Germinal center (tissue), 1 donor: ENCODE data around the gene ZBTB14.

Source experiments
- DNase-seq: peaks from one replicate; pipeline ENCODE4 v3.0.0; 2012; ENCODE audit warnings: mixed read lengths, low spot score

ZBTB14 gene, protein sequence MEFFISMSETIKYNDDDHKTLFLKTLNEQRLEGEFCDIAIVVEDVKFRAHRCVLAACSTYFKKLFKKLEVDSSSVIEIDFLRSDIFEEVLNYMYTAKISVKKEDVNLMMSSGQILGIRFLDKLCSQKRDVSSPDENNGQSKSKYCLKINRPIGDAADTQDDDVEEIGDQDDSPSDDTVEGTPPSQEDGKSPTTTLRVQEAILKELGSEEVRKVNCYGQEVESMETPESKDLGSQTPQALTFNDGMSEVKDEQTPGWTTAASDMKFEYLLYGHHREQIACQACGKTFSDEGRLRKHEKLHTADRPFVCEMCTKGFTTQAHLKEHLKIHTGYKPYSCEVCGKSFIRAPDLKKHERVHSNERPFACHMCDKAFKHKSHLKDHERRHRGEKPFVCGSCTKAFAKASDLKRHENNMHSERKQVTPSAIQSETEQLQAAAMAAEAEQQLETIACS

GRCh38 chr18:5295231-5295920 lies at the start of gene ZBTB14:
Gene ZBTB14, minus strand, starts transcription at chr18:5295726. Its CDS starts 2,480 bp downstream, at chr18:5293246.
- peak; percentile 81 for DNase-seq

- DNase-seq, result no peak
Observed at GRCh38 chr18:5339202-5339834, 43.8 kb upstream of the ZBTB14 start.

DNA sequence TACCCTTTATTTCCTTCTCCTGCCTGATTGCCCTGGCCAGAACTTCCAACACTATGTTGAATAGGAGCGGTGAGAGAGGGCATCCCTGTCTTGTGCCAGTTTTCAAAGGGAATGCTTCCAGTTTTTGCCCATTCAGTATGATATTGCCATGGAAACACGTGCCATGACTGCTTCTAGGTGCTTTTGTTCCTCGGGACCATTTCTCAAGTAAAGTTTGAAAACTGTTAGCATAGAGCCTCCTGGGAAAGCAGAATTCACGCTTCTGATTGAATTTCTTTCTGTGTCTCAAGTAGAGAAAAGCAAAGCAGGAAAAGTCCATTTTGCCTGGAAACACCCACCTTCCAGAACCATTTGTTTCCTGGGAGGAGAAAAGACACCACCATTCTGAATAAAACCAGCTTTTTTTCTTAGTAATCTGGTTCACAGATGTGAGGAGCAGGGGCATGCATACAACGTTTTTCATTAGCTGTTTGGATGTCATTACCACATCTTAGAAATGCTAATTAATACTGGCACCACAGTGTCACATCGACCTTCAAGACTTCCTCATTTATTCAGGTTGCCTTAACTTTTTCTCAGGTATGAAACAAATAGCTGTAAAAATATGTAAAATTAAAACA lies 39.0 kb upstream of the ZBTB14 start:
- DNase-seq, result no peak

- DNase-seq, result no peak
Observed at GRCh38 chr18:5318061-5318700, 22.7 kb upstream of the ZBTB14 start.

DNA sequence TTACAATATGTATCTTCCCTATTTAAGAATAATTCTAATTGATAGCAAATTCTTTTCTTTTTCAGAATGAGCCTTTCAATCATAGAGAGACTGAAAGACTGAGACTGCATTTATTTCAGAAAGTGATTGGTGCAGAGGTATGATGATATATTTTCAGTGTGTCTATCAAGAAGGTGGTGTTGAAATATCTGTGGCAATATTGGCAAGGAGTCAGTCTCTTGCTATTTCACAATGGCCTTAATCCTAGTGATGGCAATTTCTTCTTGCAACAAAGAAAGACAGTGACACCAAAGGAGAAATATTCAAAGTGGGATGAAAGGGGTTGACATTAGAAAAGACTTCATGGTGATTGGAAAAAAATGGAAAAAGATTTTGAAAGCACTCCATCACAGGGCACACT lies 21.7 kb upstream of the ZBTB14 start:
- DNase-seq, result no peak

DNA sequence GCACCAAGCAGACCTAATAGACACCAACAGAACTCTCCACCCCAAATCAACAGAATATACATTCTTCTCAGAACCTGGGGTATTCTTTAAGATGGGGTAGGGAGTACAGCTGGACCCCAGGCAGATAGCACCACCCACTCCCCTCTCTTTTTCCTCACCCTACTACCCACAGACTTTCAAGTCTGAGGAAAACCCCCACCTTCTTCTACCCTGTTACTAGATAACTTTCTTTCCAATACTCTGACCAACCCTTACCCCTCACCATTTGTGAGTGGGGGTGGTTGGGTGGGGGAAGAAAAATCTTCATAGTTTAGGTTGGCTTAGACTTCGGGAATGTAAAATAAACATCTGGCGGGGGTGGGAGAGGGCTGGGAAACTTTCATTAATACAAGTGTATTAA lies 20.3 kb upstream of the ZBTB14 start:
- no peak for DNase-seq

DNA sequence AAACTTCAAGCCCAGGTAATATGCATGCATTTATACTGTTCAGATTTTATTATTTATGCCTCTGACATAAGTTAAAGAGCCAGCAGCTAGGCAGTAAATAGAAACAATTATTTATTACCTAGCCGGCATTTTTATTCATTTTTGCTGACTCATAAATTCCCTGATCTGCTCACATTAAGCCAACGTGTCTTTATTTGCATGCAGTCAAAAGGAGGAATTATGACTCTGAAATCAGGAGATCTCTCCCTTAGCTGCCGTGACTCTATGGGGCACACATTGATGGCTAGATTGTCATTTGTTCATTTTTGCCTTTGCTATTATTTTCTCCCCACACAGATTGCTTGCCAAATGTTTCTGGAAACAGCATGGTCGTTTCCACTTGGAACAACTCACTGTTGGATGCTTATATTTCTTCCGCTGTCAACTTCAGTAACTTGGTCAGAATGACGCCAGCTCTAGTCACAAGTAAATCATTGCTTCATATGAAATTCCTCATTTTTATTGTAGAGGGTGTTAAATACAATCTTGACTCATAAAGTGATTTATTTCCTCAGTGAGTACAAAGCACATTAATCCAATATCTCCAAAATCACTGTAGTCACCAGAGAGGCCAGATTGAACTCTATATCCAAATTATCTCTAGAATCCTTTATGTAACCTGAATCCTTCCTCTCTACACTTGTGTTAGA lies 15.9 kb upstream of the ZBTB14 start:
- no peak for DNase-seq

DNA sequence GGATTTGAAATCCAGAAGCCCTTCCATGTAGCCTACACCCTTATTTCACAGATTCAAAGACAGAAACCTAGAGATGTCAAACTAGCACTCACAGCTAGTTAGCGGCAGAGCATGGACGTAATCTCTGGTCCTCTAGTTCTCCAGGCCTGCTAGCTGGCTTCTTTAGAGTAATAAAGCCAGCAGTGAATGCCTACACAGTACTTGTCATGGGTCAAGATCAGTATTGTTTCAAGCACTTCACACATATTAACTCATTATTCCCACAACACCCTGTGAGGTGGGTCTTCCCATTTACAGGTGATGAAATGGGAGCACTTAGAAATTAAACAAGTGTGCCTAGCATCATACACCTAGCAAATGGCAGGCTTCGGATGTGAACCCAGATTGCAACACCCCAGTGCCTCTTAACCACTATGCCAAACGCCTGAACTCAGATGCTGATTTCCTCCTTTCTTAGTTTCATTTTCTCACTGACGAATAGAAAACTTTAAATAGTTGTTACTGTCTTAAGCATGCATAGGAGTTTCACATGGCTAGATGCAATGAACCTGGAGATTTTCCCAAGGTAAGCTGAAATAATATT lies 14.5 kb upstream of the ZBTB14 start:
- DNase-seq, result peak; percentile 60

DNA sequence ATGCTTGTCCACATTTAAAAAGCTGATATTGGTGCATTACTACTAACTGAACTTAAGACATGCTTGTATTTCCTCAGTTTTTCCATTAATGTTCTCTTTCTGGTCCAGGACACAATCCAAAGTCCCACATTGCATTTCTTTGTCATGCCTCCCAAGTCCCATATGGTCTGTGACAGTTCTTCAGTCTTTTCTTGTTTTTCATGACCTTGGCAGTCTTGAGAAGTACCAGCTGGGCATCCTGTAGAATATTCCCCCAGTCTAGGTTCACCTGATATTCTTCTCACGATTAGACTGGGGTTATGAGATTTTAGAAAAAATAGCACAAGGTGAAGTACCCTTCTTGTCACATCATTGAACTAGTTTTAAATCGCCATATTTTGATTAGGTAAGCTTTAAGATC lies 10.3 kb upstream of the ZBTB14 start:
- DNase-seq, result no peak

GRCh38 chr18:5304232-5304631 lies 8.7 kb upstream of the ZBTB14 start:
- DNase-seq, result no peak

- no peak for DNase-seq
Observed at GRCh38 chr18:5303636-5304035, 8.1 kb upstream of the ZBTB14 start.

GRCh38 chr18:5302606-5303005 lies 7.1 kb upstream of the ZBTB14 start:
- no peak for DNase-seq

- no peak for DNase-seq
Observed at GRCh38 chr18:5300476-5301010, 5.0 kb upstream of the ZBTB14 start.

DNA sequence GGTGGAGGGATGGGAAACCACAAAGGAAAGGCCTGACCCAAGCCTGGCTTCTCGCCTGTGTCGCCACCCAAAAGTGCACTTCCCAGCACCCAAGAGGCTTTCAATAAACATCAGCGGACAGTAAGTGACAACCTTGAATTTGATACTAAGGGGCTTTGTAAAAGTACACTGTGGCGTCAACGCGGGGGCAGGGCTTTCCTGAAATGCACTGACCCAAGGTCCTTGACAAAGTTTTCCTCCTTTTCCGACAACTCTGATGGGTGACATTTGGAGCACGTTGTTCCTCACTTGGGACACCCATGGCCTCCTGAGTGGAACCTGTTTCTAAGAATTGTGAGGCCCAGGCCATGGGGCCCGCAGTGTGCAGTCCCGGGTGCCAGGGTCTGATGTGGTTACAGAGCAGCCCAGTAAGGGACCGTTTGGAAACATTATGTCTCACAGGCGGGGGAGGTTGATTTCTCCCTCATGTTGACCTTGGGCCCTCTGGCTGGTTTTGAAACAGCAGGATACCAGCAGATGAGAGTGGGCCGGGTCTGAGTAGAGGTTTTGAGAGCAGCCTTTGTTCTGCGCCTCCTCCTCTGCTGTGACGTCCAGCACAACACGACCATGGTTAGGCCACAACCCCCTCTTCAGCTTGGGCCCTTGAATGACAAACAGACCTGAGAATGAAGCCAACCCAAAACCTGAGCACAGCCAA lies 2.8 kb upstream of the ZBTB14 start:
- DNase-seq, result no peak

- DNase-seq, result no peak
Observed at GRCh38 chr18:5297597-5297996, 2.1 kb upstream of the ZBTB14 start.

GRCh38 chr18:5296706-5297320 lies 1.3 kb upstream of the ZBTB14 start:
- DNase-seq, result peak; percentile 18

DNA sequence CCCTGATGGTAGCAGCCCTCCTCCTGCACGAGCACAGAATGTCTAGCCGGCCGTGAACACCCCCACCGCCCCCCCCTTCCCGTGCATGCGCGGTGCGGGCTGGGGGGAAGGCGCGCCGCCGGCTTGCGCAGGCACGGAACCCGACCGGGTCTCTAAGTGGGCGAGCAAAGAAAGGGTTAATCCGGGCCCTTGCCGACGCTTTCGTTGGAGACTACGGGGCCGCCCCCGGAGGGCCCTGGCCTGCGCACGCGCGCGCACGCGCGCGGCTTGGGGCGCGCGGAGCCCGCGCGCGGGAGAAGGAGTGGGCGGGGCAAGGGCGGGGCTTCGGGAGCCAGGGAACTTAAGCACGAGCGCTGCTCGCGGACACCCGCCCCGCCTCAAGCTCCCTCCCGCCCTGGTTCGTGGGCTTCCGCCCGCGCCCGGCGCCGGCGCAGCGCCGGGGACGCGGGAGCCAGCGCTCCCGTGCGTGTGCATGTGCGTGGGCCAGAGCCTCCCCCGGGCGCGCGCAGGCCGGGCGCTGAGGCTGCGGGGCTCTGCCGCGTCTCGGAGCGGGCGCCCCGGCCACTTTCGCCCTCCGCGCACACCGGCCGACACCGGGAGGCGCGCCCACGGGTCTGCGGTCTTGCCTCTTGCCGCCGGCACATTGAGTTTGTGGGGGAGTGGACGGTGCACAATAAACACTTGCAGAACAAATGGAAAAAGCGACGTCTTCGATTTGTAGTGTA lies 617 bp upstream of the ZBTB14 start:
- peak; percentile 93 for DNase-seq

DNA sequence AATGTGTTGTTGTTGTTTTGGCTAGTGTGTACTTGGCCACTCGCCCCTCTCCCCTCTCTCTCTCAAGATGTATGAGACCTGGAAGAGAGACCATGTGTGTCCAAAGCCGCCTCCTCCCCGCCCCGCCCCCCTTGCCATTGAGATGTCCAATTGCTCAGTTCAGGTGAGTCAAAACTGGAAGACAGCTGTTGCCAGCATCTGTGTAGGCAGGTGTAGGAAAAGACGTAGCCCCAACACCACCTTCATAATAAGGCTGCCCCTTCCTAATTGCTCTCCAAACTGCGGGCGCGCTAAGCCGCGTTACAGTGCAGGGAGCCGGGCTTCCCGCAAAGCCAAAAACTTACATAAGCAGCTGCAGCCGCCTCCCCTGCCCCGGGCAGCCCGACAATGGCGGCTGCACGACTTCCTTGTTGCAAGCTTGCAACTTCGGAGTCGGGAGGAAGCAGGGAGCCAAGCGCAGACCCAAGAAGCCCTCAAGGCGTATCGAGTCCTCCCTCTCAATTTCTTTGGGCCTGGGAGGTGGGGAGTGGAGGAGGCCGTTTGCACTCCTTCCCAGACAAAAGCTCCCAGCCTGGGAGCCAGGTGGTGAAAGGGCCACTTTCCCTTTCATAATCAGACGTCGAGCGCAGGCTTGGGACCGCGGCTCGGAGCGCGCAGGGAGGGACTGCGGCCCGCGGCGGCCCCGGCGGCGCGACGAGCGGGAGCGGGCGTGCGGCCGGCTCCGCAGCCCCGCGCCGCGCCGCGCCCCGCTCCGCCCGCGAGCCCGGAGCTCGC lies 882 bp downstream of the ZBTB14 start:
- DNase-seq, result no peak
